Measurements from ENCODE around the gene SAMD4A. TPM values are rescaled to one million over a fixed set of nuclear protein-coding genes. Genes with fewer than 3 reads are reported as not detected.

SAMD4A gene
- total RNA-seq, 2 experiments from 2014 or later, result 0.06 to 1.0 TPM

GRCh38 chr14:54697803-54698202 lies 130.9 kb downstream of the SAMD4A start:
- Histone ChIP-seq H3K9me3 (ENCODE audit: low read length) (no peaks in the 10 kb centered on the region), H2AFZ (ENCODE audit: low read length) (no peak overlapping the region), H3K4me2 (ENCODE audit: low read length) (no peak overlapping the region), H4K20me1 (ENCODE audit: insufficient read depth, low read length) (no peaks in the 10 kb centered on the region), H3K27ac (ENCODE audit: low read depth, low read length, poor library complexity, severe bottlenecking) (no peak overlapping the region), H3K36me3 (ENCODE audit: insufficient read depth, low read length) (no peaks in the 10 kb centered on the region), H3K9me2 (ENCODE audit: insufficient read depth, low read length) (no peaks in the 10 kb centered on the region), H3K79me2 (ENCODE audit: insufficient read depth, low read depth, low read length) (no peaks in the 10 kb centered on the region), H3K4me3 (ENCODE audit: low read depth, low read length, poor library complexity, severe bottlenecking) (no peak overlapping the region), H3K4me1 (ENCODE audit: insufficient read depth, low read length, poor library complexity, severe bottlenecking) (no peaks in the 10 kb centered on the region)
- TF ChIP-seq CTCF (conservative IDR thresholded peaks at IDR 0.05; ENCODE audit: low read length) (no peak), EZH2phosphoT487 (IDR thresholded peaks at IDR 0.05; ENCODE audit: borderline replicate concordance, low read depth, low read length) (no peak)
- intact Hi-C loops (cut with micrococcal nuclease; ENCODE audit: unreplicated experiment), result no loop called here
- no TSS peak for BruUV-seq (replicated peaks)
- DNase-seq (ENCODE audit: low spot score), result no peak
- ChIA-PET POLR2A (no interaction called here), CTCF (ENCODE audit: unreplicated experiment) (no interaction called here)

- CTCF ChIA-PET (ENCODE audit: unreplicated experiment), result no interaction called here
These were observed 131.6 kb downstream of the SAMD4A start for GRCh38 chr14:54698501-54698900.

More at GRCh38 chr14:54698501-54698900, 131.6 kb downstream of the SAMD4A start:
- intact Hi-C loops (cut with micrococcal nuclease; ENCODE audit: unreplicated experiment), result no loop called here
- BruUV-seq (replicated peaks), result no TSS peak
- DNase-seq (ENCODE audit: low spot score), result no peak
- H3K4me3 ChIP-seq (ENCODE audit: low read depth, low read length, poor library complexity, severe bottlenecking), result no peak overlapping the region
- no peaks in the 10 kb centered on the region for H3K79me2 ChIP-seq (ENCODE audit: insufficient read depth, low read depth, low read length)
- H2AFZ ChIP-seq (ENCODE audit: low read length), result no peak overlapping the region
- TF ChIP-seq EZH2phosphoT487 (IDR thresholded peaks at IDR 0.05; ENCODE audit: borderline replicate concordance, low read depth, low read length) (no peak), CTCF (conservative IDR thresholded peaks at IDR 0.05; ENCODE audit: low read length) (no peak)
- no peak overlapping the region for H3K27ac ChIP-seq (ENCODE audit: low read depth, low read length, poor library complexity, severe bottlenecking)
- no peaks in the 10 kb centered on the region for H3K9me3 ChIP-seq (ENCODE audit: low read length)
- H3K4me1 ChIP-seq (ENCODE audit: insufficient read depth, low read length, poor library complexity, severe bottlenecking), result no peaks in the 10 kb centered on the region
- no peaks in the 10 kb centered on the region for H3K36me3 ChIP-seq (ENCODE audit: insufficient read depth, low read length)
- H3K9me2 ChIP-seq (ENCODE audit: insufficient read depth, low read length), result no peaks in the 10 kb centered on the region
- POLR2A ChIA-PET, result no interaction called here
- H3K4me2 ChIP-seq (ENCODE audit: low read length), result no peak overlapping the region
- no peaks in the 10 kb centered on the region for H4K20me1 ChIP-seq (ENCODE audit: insufficient read depth, low read length)
